Subcutaneous adipose tissue (tissue), 4 donors: ENCODE data around the gene CSNK2A1. TPM values are rescaled to one million over a fixed set of nuclear protein-coding genes. Genes with fewer than 3 reads are reported as not detected.

Experiments
- total RNA-seq, 4 donors: library from RNA; depleted of rRNA; stranded (reverse); fragments of >200 nt; gene quantifications; one replicate each; pipeline ENCODE4 v1.1.0, GENCODE V29; 2016
- TF ChIP-seq, protein P1 (sequence below): fragments of 450-650 bp; IDR thresholded peaks from one replicate; pipeline ENCODE4 v1.5.1; 2016; ENCODE audit warnings: low read depth, mild to moderate bottlenecking, control low read depth, antibody characterized with exemption, moderate library complexity

CSNK2A1 gene
- total RNA-seq, 4 donors from 2014 or later: 63.0 to 103 (median 78.3) TPM

DNA sequence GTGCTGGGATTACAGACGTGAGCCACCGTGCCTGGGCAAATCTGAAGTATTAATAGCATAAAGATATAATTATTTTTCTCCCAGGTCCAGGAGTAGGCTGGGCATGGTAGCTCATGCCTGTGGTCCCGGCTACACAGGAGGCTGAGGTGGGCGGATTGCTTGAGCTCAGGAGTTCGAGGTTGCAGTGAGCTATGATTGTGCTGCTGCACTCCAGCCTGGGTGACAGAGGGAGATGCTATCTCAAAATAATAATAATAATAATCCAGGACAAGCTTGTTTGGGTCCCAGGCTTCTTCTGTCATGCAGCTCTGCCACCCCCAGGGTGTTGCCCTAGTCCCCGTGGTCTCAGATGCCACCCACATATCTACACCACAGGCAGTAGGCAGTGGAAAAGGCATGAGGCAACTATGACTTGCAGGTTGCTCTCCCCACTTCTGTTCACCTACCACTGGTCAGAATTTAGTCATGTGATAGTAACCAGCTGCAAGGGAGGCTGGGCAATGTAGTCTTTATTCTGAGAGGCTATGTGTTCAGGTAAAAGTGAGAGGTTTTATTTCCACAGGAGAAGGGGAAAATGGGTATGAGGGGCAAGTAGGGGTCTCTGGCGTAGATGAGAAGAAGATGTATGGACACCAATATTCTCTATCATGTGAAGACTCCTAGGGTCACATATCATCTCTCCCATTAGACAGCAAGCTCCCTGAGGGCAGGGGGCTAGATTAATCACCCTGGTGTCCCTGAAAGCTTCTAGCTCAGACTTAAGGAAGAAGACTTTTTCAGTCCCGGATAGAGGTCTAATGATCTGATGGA lies 40.8 kb upstream of the CSNK2A1 start:
- TF ChIP-seq, protein P1, sequence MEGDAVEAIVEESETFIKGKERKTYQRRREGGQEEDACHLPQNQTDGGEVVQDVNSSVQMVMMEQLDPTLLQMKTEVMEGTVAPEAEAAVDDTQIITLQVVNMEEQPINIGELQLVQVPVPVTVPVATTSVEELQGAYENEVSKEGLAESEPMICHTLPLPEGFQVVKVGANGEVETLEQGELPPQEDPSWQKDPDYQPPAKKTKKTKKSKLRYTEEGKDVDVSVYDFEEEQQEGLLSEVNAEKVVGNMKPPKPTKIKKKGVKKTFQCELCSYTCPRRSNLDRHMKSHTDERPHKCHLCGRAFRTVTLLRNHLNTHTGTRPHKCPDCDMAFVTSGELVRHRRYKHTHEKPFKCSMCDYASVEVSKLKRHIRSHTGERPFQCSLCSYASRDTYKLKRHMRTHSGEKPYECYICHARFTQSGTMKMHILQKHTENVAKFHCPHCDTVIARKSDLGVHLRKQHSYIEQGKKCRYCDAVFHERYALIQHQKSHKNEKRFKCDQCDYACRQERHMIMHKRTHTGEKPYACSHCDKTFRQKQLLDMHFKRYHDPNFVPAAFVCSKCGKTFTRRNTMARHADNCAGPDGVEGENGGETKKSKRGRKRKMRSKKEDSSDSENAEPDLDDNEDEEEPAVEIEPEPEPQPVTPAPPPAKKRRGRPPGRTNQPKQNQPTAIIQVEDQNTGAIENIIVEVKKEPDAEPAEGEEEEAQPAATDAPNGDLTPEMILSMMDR: no peak

DNA sequence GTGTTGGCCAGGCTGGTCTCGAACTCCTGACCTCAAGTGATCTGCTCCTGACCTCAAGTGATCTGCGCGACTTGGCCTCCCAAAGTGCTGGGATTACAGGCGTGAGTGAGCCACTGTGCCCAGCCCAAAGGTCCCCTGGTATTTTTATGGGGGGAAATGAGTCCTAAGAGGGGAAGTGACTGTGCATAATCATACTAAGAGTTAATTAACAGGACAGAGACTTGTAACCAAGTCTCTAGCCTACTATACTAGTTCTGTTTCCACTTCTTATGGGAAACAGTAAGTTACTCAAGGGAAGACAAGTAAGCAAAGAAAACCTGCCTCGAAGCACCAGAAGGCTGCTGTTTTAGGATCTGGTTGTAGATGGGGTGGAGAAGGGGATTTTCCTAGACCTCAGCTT lies 38.6 kb upstream of the CSNK2A1 start:
- TF ChIP-seq, protein P1: no peak

DNA sequence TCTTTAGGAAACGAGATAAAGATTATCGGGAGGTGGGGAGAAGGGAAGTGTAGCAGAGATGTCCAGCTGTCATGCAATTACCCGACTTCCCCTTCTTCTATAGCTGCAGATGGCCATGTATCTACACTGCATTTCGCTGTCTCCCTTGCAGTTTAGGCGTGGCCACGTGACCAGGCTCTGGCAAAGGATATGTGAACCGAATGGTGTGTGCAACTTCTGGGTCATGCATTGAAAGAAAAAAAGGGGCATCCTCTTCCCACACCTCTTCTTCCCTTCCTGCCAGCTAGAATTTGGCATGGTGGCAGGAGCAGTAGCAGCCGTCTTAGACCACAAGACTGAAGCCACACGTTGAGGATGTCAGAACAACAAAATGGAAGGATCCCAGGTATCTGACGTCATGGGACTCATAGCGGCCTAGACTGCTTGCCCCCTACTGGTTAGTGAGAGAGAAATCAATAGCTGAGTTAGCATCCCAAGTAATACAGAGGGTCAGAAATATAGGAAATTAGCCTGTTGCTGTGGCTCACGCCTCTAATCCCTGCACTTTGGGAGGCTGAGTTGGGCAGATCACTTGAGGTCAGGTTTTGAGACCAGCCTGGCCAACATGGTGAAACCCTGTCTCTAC lies 33.7 kb upstream of the CSNK2A1 start:
- TF ChIP-seq, protein P1: no peak

DNA sequence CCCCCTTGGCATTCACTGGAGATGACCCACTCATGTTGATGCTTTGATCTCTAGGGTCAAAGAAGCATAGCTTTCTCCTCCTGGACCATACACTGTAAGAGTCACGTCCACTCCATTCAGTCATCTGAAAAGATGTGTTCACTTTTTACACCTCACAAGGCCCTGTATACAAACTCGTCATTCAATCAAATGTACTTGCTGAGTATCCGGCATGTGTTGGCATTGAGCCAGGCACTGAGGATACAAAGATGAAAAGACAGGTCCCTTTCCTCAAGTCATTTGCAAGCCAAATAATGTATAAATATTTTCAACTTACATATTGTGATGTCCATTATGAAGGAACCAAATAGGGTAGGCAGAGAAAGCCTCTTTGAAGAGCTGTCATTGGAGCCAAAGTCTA lies 32.6 kb upstream of the CSNK2A1 start:
- TF ChIP-seq, protein P1: no peak

DNA sequence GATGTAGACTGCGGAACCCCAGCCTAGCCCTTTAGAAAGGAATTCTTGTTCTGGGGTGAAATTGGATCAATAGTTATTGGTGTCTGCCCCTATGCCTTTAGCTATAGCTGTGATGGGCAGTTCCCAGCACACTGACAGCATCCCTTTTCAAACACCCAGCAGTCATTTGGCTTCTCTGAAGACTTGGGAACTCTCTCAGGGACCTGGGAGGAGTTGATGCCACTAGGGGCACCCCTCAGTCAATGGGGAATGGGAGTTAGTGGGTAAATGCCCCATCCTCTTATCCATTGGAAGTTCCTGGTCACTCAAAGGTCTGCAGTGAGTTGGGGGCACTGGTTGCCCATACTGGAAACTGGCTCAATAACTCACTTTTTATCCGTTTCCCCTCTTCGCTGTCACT lies 31.6 kb upstream of the CSNK2A1 start:
- TF ChIP-seq, protein P1: no peak

DNA sequence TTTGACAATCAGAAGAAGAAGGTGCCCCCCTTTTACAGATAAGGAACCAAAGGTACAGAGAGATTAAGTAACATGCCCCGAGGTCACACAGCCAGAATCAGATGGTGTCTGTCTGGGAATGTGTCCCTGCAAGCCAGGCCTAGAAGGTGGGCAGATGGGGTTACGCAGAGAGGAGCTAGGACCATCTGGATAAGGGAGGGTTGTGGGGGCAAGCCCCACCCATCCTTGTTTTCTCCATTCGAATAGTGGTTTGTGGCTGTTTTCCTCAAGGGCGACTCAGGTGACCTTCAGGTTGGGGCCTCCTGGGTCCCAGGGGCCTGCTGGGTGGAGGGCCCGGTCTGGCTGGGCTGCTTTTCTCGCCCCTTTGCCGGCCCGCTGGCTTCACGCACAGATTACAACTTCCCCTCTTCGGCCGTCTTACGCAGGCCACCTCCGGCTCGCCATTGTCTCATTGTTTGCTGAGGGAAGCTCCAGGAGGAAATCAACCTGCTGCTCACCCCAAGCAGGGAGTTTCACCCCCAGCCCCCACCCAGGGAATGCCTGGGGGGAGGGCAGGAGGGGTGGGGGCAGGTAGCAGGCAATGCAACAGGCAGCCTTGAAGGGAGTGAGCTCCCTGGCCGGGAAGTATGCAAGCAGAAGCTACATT lies 30.8 kb upstream of the CSNK2A1 start:
- TF ChIP-seq, protein P1: no peak
